Measurements from ENCODE around the gene MRPL55.
A peak's percentile ranks its signal among the peaks of the same experiment; 100 is the strongest.

Gene MRPL55

DNA sequence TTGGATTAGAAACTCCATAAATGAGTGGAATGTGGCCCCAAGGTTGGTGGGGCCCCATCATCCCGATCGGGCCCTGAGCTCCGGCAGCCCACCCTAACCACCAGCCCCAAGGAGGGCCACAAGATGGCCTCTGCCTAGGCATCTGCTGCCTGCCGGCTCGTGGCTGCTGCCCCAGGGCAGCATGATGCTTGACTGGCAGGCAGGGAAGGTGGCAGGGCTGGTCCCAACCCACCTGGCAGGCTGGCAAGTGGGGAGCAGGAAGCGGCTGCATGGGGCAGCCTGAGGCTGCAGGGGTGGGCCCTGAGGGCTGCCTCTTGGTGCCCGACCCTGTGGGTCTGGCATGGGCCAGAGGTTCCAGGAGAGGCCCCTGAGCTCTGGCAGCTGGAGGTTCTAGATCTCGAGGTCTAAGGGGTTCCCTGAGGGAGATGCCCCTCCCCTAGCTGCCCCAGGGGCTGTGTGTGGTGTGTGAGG lies 39.9 kb upstream of the MRPL55 start:
- Histone ChIP-seq H3K27ac (peak overlapping the region in 16 of 21 experiments; percentile 12 to 85 (median 73)), H3K4me3 (no peak overlapping the region)

DNA sequence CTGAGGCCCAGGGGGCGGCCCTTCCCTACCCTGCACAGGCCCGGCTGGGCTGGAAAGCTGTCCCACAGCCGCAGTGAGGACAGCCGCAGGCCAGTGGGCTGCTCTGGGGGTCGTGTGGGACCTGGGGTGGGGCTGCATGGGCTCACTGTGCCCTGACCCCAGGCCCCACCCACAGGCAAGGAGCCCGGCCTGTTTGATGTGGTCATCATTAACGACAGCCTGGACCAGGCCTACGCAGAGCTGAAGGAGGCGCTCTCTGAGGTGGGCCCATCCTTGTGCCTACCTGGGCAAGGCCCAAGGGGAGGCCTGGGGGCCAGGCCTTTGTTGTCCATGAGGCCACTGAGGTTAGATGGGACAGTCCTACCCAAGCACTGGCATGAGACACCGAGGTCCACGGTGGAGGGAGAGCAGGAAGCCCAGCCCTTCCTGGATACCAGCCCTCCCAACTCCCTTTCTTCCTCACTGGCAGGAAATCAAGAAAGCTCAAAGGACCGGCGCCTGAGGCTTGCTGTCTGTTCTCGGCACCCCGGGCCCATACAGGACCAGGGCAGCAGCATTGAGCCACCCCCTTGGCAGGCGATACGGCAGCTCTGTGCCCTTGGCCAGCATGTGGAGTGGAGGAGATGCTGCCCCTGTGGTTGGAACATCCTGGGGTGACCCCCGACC lies 39.2 kb upstream of the MRPL55 start:
- H3K4me3 ChIP-seq = no peak overlapping the region
- peak overlapping the region in 16 of 21 experiments; percentile 12 to 85 (median 70) for H3K27ac ChIP-seq

DNA sequence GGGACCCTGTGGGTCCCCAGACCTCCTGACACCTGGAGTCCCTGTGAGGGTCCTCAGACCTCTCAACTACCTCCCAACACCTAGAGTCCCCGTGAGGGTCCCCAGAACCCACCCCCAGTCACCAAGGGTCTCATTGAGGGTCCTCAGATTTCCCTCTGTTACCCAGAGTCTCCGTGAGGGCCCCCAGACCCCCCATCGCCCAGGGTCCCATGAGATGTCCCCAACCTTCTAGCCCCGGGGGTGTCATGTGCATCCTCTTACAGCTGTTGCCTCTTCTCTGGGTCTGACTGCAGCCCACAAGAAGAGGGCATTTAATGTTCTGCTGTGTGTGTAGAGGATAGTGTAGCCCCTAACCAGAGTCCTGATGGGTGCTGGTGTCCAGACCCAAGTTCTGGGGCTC lies 38.7 kb upstream of the MRPL55 start:
- H3K27ac ChIP-seq = peak overlapping the region in 11 of 21 experiments; percentile 31 to 85 (median 77)
- H3K4me3 ChIP-seq = no peak overlapping the region

DNA sequence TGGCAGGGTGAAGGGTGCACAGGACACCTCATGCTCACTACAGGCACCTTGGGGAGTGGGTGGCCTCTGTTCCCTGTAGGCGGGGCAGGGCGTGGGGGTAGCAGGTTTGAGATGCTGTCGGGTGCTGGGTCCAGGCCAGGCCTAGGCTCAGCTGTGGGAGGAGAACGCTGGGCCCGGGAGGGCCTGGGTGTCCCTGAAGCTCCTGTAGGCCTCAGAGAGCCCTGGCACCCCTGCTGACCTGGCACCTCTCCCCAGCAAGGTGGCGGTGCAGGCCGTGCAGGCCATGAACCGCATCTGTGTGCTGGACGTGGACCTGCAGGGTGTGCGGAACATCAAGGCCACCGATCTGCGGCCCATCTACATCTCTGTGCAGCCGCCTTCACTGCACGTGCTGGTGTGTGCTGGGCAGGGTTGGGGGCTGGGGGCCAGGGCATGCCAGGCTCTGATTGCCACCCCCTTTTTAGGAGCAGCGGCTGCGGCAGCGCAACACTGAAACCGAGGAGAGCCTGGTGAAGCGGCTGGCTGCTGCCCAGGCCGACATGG lies 38.1 kb upstream of the MRPL55 start:
- H3K4me3 ChIP-seq = no peak overlapping the region
- H3K27ac ChIP-seq = peak overlapping the region in 1 of 21 experiments; percentile 78

DNA sequence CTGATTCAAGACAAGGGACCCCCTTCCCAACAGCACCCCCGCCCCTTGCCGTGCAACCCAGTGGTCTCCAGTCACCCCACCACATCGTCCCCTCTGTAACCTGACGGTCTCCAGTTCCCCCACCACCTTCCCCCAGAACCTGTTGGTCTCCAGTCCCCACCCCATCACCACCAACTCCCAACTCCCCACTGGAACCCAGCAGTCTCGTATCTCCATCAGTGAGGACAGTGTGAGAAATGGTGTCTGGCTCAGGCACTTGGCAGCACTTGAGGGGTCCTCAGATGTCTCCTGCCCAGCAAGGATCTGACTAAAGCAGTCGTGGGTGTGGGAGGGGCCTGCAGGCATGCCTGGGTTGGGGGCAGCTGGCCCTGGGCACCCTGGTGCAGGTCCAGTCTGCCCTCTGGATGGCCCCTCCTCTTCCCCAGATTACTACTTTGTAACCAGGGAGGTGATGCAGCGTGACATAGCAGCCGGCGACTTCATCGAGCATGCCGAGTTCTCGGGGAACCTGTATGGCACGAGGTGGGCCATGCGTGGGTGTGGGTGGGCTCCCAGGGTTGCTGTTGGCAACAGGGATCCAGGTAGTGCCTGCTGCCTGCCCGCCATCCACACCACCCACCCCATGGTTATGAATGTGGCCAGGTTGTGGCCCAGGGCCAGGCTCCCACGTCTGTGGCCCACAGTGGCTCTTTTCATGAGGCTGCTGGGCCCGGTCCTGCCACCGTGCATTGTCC lies 37.5 kb upstream of the MRPL55 start:
- no peak overlapping the region for H3K27ac ChIP-seq
- no peak overlapping the region for H3K4me3 ChIP-seq

DNA sequence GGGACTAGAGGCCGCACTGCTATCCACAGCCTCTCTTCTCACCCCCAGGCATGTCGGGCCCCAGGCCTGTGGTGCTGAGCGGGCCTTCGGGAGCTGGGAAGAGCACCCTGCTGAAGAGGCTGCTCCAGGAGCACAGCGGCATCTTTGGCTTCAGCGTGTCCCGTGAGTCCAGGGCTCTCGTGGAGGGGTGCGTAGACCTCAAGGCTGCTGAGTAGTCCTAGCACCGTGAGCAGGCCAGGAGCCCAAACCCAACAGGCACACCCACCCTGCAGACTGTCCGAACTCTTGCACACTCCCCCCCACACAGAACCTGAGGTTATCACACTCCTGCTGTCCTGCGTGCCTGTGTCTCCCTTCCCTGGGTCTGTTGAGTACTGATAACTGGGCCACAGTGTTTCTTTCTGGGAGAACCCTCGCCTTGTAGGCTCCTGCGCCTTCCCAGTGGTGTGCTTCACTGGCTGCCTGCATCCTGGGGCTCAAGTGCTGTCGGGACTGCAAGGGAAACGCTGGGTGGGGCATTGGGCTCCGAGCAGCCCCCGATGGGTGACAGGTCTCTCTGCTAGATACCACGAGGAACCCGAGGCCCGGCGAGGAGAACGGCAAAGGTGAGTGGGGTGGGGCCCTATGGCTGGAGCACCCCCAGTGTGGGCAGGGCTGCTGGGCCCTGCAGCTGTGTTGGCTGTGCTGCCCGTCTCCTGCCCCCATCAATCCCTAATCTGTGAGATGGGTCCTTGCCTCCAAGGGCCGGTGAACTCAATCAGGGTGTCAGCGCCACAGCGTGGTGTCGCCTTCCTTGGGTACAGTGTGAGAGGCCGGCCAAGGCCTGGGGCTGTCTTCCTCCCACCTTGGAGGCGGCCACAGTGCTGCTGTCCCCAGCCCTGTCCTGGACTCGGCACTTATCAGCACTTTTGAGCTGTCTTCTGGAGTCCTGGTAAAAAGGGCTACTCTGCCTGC lies 36.6 kb upstream of the MRPL55 start:
- Histone ChIP-seq H3K4me3 (no peak overlapping the region), H3K27ac (peak overlapping the region in 2 of 21 experiments; percentile 8 to 21)

DNA sequence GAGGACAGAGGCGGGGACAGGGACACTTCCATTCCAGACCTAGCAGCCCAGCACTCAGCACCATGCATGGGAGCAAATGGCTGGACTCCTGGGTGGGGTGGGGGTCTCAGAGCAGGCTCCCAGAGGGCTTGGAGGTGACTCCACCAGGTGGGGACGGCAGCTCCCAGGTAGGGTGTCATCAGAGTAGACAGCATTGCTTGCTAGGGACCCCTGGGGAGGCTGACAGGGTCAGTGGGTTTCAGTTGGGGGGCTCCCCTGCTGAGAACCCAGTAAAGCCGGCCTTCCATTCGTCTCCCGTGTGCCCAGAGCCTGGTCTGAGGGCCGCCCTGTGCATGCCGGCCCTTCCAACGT lies 35.9 kb upstream of the MRPL55 start:
- Histone ChIP-seq H3K4me3 (no peak overlapping the region), H3K27ac (peak overlapping the region in 3 of 21 experiments; percentile 8 to 26 (median 17))

DNA sequence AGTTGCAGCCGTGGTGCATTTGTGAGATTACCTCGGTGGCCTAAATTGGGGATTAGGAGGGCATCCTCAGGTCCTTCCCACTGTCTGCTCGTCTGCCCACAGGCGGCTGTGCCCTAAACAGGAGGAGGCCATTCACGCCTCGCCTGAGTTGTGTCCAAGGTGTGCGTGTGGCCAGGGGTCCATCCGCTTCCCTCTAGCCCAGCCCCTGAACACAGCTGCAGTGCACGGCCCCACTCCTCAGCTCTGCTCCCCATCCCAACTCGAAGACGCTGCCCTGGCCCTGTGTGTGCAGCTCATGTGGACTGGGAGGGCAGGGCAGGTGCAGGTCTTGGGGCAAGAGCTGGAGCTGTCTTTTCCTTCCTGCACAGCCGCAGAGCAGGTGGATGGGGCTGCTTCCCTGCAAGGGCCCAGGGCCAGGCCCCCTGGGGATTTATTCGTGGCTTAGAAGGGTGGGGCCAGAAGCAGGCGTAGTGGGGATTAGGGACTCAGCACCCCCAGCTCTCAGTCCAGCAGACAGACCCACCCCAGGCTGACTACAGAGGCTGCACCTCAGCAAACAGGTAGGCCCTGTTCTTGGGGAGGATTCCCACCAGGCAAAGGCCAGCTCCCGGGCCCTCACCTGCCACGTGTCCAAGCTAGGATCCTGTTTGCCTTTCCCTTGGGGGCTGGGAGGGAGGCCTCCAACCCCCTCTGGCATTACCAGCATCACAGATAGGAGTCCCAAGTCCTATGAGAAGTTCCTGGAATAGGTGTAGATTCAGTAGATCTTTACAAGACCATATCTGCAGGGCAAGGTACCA lies 35.3 kb upstream of the MRPL55 start:
- peak overlapping the region in 2 of 21 experiments; percentile 17 to 26 for H3K27ac ChIP-seq

DNA sequence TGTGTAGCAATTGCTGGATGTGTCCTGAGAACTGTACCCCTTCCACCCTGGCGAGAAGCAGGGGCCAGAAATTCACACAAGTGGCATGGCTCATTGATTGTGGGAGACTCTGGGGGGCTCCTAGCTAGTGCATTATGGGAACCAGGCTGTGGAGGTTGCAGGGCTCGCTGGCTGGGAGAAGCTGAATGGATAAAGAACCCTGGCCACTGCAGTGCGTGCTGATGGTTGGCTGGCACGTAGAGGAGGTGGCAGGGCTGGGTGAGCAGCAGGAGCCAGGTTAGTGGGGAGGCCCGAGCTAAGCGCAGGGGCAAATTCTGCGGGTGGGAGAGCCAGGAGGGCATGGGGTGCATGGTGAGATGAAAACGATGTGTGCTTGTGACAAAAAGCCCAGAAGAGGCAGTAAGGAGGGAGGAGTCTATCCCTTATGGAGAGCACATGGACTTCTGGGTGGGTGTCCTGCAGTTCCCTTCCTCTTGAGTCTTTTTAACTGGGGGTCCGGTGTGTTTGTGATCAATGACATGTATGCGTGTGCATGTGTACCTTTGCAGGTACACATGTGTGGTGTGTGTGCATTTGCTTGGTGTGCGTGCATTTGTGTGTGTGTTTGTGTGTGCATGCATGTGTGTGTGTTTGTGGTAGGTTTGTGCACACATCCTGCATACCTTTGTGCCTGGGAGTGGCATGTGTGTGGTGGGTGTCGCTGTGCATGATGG lies 34.5 kb upstream of the MRPL55 start:
- Histone ChIP-seq H3K4me3 (no peak overlapping the region), H3K27ac (peak overlapping the region in 6 of 21 experiments; percentile 10 to 99 (median 96))

More for the DNA sequence above, 35.3 kb upstream of the MRPL55 start:
- H3K4me3 ChIP-seq = no peak overlapping the region

DNA sequence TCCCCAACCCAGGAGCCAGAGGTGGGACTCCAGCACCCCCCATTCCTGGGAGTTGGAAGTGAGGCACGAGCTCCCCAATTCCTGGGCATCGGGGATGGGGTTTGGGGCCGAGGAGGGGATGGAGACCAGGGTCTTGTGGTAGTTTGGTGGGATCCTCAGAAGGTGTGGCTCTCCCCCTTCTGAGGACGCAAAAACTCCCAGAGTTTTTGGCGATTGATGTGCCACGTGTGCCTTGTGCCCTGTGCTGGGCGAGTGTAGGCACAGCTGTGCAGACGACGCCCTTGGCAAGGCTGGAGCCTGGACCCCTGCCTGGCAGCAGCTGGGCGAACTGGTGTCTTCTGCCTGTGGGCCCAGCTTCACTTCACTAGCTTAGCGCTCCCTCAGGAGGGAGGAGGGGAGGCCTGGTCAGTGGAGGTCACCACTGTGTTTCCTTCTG lies 33.6 kb upstream of the MRPL55 start:
- peak overlapping the region in 3 of 7 experiments; percentile 85 to 100 (median 88) for H3K4me3 ChIP-seq
- peak overlapping the region in 16 of 21 experiments; percentile 1 to 99 (median 96) for H3K27ac ChIP-seq

DNA sequence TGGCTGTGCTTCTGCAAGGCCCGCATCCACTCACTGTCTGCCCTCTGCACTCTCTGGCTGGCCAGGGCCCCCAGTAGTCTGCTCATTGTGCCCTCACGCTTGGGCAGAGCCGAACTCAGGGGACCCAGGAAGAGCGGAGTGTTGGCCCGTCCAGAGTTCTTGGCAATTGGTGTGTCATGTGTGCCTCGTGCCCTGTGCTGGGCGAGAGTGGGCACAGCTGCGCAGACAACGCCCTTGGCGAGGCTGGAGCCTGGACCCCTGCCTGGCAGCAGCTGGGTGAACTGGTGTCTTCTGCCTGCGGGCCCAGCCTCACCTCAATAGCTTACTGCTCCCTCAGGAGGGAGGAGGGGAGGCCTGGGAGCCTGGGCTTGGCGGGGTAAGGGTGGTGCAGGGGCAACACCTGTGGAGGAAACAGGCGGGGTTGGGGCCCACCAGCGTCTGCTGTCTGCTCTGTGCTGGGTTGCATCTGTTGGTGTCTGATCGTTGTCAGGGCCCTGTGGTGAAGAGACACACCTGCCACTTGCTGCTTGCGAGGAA lies 33.1 kb upstream of the MRPL55 start:
- peak overlapping the region; percentile 74 to 100 (median 88) for H3K4me3 ChIP-seq
- peak overlapping the region in 19 of 21 experiments; percentile 84 to 99 (median 95) for H3K27ac ChIP-seq

DNA sequence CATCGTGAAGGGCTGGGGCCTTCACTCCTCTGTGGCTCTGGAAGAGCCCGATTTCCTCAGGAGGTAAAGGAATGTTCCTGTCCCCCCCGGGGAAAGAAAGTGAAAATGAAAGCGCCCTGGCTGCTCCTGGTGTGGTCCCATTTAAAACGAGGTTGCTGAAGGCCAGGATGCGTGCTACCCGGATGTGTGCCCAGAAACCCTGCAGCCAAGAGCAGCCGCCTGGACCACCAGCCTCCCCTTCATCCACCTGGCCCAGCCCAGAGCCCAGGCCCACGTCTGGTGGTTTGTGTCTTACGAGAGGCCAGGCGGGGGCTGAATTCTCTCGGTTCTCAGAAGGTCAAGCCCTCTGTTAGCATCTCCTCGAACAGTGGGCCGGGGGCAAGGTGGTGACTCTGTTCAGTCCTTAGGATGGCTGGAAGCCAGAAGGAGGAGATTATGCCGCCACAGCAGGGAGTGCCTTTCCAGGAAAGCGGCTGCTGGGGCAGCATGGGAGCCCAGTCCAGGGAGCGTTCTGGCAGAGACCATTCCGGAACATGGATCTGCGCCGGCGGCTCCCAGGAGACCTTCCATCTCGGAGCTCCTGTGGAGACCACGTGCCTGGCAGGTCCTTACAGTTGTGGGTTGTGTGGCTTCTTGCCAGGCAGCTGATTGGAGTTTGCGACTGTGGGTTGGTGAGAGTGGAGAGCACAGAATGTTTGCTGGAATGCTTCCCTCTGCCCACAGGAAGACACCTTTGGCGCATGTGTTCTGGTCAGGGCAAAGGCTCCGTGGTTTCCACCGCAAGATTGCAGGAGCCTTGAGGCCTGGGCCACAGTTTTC lies 32.3 kb upstream of the MRPL55 start:
- Histone ChIP-seq H3K4me3 (peak overlapping the region; percentile 74 to 100 (median 88)), H3K27ac (peak overlapping the region in 20 of 21 experiments; percentile 84 to 99 (median 96))

DNA sequence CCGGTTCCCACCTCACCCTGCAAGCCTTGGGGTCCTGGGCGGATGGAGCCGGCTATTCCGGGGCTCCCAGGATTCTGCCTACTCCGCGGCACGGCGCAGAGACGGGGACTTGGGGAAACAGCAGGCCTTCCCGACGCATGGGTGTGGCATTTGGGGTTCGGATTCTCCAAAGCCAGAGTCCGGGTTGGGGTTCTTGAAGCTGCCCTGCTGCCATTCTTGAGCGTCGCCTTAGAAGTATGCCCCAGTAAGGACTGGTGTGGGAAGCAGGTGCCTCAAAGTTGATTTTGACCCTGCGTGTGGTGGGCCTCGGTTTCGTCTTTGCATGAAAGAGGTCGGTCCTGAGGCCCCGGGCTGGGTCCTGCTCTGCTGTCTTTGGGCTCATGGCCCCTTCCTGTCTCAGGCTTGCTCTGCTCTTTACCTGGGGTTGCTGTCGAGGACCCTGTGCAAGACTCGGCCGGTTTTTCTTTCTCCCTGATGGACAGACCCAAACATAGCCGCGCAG lies 31.7 kb upstream of the MRPL55 start:
- Histone ChIP-seq H3K4me3 (peak overlapping the region; percentile 74 to 100 (median 88)), H3K27ac (peak overlapping the region; percentile 84 to 99 (median 95))

DNA sequence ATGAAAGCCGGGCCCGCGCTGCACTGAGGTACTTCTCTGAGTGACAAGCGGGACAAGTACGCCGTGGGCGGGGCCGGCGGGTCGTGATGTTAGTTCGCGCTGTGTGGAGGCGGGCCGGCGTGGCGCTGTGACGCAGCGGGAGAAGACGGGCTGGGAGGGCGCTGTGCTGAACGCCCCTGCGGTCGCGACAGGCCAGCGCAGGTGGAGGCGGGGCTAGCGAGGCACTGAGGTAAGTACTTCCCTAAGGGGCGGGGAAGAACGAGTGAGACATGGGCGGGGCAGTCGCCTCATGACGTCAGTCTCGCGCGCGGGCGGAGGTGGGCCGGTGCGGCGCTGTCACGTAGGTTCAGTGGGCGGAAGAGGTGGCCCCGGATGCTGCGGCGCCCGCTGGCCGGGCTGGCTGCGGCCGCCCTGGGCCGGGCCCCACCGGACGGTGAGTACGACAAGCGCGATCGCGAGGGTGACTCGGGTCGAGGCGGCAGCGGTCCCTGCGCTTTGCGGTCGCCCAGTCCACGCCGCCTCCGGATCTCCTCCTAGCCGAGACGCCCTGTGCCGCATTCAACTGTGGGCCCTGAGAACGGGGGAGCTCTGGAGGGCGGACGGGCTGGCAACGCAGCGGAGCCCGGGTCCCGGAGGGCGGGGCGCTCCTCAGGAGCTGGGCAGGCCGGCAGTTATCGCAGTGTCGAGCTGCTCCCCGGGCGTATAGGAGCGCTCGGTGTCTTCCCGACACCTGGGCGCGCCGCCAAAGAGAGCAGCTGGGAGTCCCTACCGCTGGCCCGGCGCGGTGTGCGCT lies 31.0 kb upstream of the MRPL55 start, which contains the start of gene GUK1:
GUK1 (plus strand) TSS at position 349 of the 793 bp plus-strand sequence; CDS start at position 373, 24 bp downstream.
- H3K27ac ChIP-seq = peak within 1 kb of the TSS; percentile 84 to 99 (median 95)
- peak within 1 kb of the TSS; percentile 74 to 100 (median 88) for H3K4me3 ChIP-seq

DNA sequence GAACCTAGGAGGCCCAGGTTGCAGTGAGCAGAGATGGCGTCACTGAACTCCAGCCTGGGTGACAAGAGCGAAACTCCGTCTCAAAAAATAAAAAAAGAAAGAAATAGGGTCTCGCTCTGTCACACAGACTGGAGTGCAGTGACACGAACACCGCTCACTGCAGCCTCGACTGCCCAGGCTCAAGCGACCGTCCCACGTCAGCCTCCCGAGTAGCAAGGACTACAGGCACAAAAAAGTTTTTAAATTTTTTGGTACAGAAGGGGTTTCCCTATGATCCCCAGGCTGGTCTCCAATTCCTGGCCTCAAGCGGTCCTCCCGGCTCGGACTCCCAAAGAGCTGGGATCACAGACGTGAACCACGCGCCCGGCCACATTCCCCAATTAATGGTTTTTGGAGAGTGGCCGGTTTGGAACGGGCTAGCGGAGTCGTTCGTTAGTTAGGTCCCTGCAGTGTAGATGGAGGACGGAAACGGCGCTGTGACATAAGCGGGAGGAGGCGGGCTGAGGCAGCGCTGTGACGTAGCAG lies 30.4 kb upstream of the MRPL55 start:
- Histone ChIP-seq H3K4me3 (peak overlapping the region; percentile 74 to 100 (median 88)), H3K27ac (peak overlapping the region in 20 of 21 experiments; percentile 74 to 99 (median 95))

Data from skin epidermis (tissue), 12 donors.